KMS-11 (cell line): ENCODE data around the gene NEUROD2.

Experiments used
- H2AFZ ChIP-seq: fragments of 200-600 bp; sonication (generic); 2 replicates; pipeline ENCODE4 v1.6.1; 2016; ENCODE audit warnings: antibody characterized with exemption, mixed run types, low read depth
- H3K27ac ChIP-seq: fragments of 200-600 bp; sonication (generic); 2 replicates; pipeline ENCODE4 v1.6.1; 2016; ENCODE audit warnings: mild to moderate bottlenecking, mixed run types
- H3K27me3 ChIP-seq: fragments of 200-600 bp; sonication (generic); 2 replicates; pipeline ENCODE4 v1.6.1; 2017; ENCODE audit warnings: mild to moderate bottlenecking, low read depth, mixed run types, moderate library complexity; ENCODE audit not compliant: insufficient read depth
- H3K36me3 ChIP-seq: fragments of 200-600 bp; sonication (generic); 2 replicates; pipeline ENCODE4 v1.6.1; 2017; ENCODE audit warnings: mild to moderate bottlenecking, mixed run types; ENCODE audit not compliant: insufficient read depth
- H3K4me1 ChIP-seq: fragments of 200-600 bp; sonication (generic); 2 replicates; pipeline ENCODE4 v1.6.1; 2016; ENCODE audit warnings: mild to moderate bottlenecking, low read depth, mixed run types; ENCODE audit not compliant: poor library complexity, severe bottlenecking
- H3K4me2 ChIP-seq: fragments of 200-600 bp; sonication (generic); 2 replicates; pipeline ENCODE4 v1.7.0; 2016; ENCODE audit warnings: mild to moderate bottlenecking, mixed run types
- H3K4me3 ChIP-seq: fragments of 200-600 bp; sonication (generic); IDR thresholded peaks from 2 replicates; pipeline ENCODE4 v1.6.1; 2017; ENCODE audit warnings: low read depth, low read length, mixed read lengths; ENCODE audit not compliant: insufficient read depth
- H3K79me2 ChIP-seq: fragments of 200-600 bp; sonication (generic); 2 replicates; pipeline ENCODE4 v1.6.1; 2016; ENCODE audit warnings: low read depth, mixed run types; ENCODE audit not compliant: insufficient read depth
- H3K9ac ChIP-seq: fragments of 200-600 bp; sonication (generic); 2 replicates; pipeline ENCODE4 v1.6.1; 2016; ENCODE audit warnings: mild to moderate bottlenecking, mixed run types
- H4K20me1 ChIP-seq: fragments of 200-600 bp; sonication (generic); 2 replicates; pipeline ENCODE4 v1.6.1; 2016; ENCODE audit warnings: mild to moderate bottlenecking, mixed run types; ENCODE audit not compliant: insufficient read depth
- CTCF ChIP-seq: fragments of 200-600 bp; sonication (generic); conservative IDR thresholded peaks from 2 replicates; pipeline ENCODE4 v1.6.1; 2017; ENCODE audit warnings: low read depth, mild to moderate bottlenecking, antibody characterized with exemption, low read length, moderate library complexity, mixed read lengths

Gene NEUROD2

GRCh38 chr17:39647256-39647655 lies 39.5 kb upstream of the NEUROD2 start:
- no peak overlapping the region for H3K27ac ChIP-seq
- H2AFZ ChIP-seq: no peak overlapping the region
- peaks cover 2% of the 10 kb centered on the region for H3K4me1 ChIP-seq
- H3K27me3 ChIP-seq: no peaks in the 10 kb centered on the region
- H3K4me2 ChIP-seq: no peak overlapping the region
- H4K20me1 ChIP-seq: no peaks in the 10 kb centered on the region
- no peak overlapping the region for H3K9ac ChIP-seq
- TF ChIP-seq CTCF: no peak
- no peak overlapping the region for H3K4me3 ChIP-seq
- peaks cover 4% of the 10 kb centered on the region; the same call in 1 of the 2 replicates for H3K79me2 ChIP-seq
- H3K36me3 ChIP-seq: no peaks in the 10 kb centered on the region

GRCh38 chr17:39643271-39643670 lies 35.6 kb upstream of the NEUROD2 start:
- Histone ChIP-seq H3K79me2 (peaks cover 17% of the 10 kb centered on the region; the same call in 1 of the 2 replicates), H2AFZ (no peak overlapping the region), H3K4me2 (no peak overlapping the region), H4K20me1 (no peaks in the 10 kb centered on the region), H3K27ac (no peak overlapping the region), H3K27me3 (no peaks in the 10 kb centered on the region), H3K4me3 (no peak overlapping the region), H3K4me1 (peaks cover 20% of the 10 kb centered on the region), H3K9ac (no peak overlapping the region), H3K36me3 (no peaks in the 10 kb centered on the region)
- TF ChIP-seq CTCF: no peak

GRCh38 chr17:39642291-39643074 lies 34.8 kb upstream of the NEUROD2 start:
- H4K20me1 ChIP-seq: no peaks in the 10 kb centered on the region
- H3K4me1 ChIP-seq: peaks cover 27% of the 10 kb centered on the region

GRCh38 chr17:39641883-39642282 lies 34.2 kb upstream of the NEUROD2 start:
- TF ChIP-seq CTCF: no peak
- peaks cover 27% of the 10 kb centered on the region for H3K4me1 ChIP-seq
- H3K36me3 ChIP-seq: no peaks in the 10 kb centered on the region
- no peaks in the 10 kb centered on the region for H4K20me1 ChIP-seq
- H2AFZ ChIP-seq: no peak overlapping the region
- H3K4me2 ChIP-seq: no peak overlapping the region
- no peak overlapping the region for H3K9ac ChIP-seq
- H3K27me3 ChIP-seq: no peaks in the 10 kb centered on the region
- H3K4me3 ChIP-seq: no peak overlapping the region
- H3K79me2 ChIP-seq: peaks cover 24% of the 10 kb centered on the region; the same call in 1 of the 2 replicates
- no peak overlapping the region for H3K27ac ChIP-seq

More at GRCh38 chr17:39642291-39643074, 34.8 kb upstream of the NEUROD2 start:
- no peaks in the 10 kb centered on the region for H3K27me3 ChIP-seq
- no peak for TF ChIP-seq CTCF
- no peak overlapping the region for H3K4me3 ChIP-seq
- H3K27ac ChIP-seq: no peak overlapping the region
- no peak overlapping the region for H3K4me2 ChIP-seq
- H3K79me2 ChIP-seq: peaks cover 24% of the 10 kb centered on the region; the same call in 1 of the 2 replicates
- no peak overlapping the region for H3K9ac ChIP-seq
- H2AFZ ChIP-seq: no peak overlapping the region
- H3K36me3 ChIP-seq: no peaks in the 10 kb centered on the region
